ELR (cell line): ENCODE results near the gene IGSF3.
"Not testable (repeated sequence)": the region's sequence is repeated elsewhere in the genome, so short reads cannot be mapped to it uniquely, and the experiment has no call there.

Experiments used
- DNase-seq: peaks from one replicate; pipeline ENCODE4 v3.0.0-alpha.2; 2015; ENCODE audit warnings: low read depth

Gene IGSF3

DNA sequence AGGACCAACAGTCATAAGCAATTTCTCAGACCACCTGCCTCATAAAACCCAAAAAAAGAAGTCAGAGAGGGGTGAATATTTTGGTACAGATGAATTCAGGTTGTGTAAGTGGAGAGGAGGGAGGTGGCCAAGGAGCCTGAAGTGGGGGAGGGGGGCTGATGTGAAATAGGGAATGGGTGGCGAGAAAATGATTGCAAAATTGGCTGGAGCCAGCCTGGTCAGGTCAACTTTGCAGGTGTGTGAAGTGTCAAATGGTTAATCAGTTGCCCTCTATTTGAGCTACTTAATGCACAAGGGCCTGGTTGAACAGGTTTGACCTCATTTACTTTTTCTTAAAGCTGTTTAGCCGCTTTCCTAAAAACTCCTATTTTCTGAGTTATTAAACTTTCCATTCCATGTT, 38.1 kb downstream of the IGSF3 start:
- DNase-seq: not testable (repeated sequence)

DNA sequence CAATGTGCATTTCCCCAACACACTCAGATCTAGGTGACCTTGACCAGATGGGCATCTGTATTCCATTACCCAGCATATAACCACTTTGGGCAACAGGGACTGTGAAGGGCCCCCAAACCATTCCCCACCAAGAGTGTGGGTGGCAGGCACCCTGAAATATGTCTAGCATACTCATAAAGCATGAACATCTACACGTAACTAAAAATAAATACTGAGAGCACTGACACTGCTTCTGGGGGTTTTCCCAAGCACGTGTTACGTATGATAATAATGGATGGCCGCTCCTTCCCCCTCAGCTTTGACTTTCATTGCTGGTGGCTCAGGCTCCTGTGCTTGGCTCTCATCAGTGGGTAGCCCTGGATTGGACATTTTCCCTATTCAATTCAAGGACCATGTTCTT, 39.1 kb downstream of the IGSF3 start:
- no peak for DNase-seq

DNA sequence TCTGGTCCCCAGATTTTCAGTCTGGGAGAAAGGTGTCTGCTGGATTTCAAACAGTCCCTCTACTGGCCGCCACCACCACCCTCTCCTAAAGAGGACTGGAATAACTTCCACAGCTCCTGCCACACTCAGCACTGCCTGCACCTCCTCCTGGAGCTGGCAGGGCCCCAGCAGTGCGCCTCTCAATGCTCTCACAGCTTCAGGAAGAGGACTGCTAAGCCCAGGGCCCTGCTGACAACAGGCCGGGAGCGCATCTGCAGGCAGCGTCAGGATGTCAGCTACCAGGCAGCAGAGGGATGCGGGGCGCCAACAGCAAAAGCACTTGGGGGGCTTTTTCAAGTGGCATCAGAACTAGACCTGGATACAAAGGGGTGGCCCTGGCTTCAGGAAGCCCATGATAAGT, 40.2 kb downstream of the IGSF3 start:
- DNase-seq: not testable (repeated sequence)

DNA sequence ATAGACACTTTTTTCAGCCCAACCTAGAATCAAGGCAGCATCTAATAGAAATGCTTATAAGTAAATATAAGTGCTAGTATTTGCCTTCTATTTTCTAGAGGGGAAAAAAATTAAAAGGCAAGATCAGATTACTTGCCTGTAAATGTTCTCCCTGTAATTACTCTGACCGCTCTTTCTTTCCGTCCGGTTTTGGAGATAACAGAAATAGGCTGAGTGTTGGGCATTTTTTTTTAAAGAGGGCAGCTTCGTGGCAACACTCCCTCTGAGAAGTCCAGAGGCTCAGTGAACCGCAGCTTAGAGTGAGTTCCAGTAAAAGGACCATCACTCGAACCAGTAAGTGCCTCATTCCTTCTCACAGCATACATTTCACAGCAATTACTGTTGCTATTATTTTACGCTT, 40.6 kb downstream of the IGSF3 start:
- not testable (repeated sequence) for DNase-seq

DNA sequence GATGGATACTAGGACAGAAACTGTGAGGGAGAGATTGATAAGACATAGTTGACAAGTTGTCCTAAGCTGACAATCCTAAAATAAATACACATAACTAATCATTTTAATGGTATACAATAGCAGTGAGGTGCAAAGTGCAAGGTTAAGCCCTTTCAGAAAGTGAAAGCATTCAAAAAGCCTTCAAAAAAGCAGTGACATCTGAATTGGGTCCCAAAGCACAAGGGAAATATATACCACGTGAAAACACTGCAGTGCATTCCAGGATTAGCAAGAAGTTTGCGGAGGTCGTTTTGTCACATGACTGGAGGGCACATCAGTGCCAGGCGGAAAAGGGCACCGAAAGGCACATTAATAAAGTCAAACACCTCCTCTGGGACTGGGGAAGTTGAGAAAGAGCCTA, 42.4 kb downstream of the IGSF3 start:
- DNase-seq: not testable (repeated sequence)

DNA sequence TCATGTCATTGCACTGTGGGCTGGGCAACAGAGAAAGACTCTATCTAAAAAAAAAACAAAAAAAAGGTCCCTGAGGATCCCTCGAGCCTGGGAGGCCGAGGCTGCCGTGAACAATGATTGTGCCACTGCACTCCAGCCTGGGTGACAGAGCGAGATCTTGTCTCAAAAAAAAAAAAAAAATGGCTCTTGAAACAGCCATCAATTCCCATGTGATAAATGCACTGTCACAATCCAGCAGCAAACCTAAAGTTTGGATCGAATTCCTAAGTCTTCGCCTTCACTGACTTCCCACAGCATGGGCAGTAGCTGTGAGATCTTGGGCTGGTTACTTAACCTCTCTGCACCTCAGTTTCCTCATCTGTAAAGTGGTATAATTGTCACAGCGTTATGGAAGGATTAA, 43.5 kb downstream of the IGSF3 start:
- no peak for DNase-seq

DNA sequence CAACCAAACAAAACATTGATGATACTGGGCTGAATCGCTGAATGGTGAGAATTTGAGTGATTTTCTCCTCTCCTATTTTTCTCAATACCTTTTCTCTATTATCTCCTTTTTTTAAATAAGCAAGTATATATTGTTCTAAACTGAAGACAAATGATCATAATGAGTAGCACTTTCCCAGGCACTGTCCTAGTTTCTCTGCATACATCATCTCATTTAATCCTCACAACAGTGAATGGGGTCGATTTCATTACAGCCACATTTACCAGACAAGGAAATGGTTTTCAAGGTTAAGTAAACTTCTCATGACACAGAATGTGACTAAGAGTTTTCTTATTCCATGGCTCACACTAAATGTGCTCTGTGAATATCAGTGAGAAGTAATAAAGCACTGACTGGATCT, 45.0 kb downstream of the IGSF3 start:
- DNase-seq: not testable (repeated sequence)

DNA sequence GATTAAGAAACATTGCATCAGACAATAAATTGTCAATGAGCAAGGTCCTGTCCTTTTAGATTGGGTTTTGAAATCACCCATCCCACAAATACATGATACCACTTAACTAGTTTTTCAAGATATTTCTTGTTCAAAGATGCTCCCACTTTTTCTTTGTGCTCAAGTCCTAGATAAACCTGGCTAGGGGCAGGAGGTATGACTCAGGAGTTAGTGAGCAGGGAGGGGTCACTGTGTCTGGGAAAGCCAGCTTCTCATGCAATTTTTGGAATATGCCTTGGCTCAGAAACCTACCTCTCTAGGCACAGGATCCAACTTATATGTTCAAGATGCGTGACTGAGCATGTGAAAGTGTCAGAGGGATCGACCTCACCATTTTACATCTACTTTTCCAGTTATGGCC, 45.8 kb downstream of the IGSF3 start:
- DNase-seq: not testable (repeated sequence)

DNA sequence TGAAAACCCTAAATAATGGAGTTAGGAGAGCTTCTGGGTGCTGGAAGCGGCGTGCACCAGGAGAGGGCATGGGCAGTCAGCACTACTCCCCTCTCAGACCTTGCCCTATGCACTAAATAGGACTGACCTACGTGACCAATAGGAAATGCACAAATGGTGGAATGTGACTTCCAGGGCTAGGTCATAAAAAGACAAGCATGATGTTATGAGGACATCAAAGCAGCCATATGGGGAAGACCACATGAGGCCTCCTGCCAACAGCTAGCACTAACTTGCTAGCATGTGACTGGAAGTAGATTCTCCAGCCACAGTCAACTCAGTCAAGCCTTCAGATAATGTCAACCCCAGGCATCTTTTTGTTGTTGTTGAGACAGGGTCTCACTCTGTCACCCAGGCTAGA, 47.1 kb downstream of the IGSF3 start:
- DNase-seq: not testable (repeated sequence)

DNA sequence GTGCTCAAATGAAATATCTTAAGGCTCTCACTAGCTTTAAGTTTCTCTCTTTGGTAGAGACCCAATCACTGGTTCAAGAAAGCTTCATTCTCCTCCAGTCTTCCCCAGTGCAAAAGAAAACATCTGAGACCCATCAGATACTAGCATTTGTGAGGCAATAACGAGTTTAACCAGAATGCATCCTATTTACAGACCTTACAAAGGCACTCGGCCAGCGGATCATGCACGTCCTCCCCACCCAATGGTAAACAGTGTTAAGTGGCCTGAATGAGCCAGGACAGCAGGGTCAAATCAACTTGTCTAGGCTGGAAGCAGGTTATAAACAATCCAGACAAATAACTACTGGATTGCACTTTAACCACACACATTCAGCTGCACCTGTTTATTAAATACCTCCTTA, 48.4 kb downstream of the IGSF3 start:
- DNase-seq: not testable (repeated sequence)

DNA sequence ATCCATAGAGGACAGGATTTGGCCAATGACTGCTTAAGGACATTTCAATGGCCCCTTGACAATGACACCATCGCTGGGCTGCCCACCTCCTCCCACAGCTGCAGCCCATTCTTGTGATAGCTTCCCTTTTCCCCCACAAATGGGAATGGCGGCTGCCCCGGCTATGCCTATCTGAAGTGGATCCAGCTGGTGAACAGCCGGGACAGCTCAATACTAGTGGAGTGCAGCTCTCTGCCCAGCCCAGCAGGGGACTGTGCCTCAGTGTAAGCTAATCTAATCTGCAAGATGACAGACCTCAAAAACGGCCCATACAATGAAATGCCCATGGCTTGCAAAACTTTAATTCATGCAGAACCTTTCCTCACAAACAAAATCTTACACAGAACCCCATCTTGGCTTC, 49.7 kb downstream of the IGSF3 start:
- DNase-seq: not testable (repeated sequence)

DNA sequence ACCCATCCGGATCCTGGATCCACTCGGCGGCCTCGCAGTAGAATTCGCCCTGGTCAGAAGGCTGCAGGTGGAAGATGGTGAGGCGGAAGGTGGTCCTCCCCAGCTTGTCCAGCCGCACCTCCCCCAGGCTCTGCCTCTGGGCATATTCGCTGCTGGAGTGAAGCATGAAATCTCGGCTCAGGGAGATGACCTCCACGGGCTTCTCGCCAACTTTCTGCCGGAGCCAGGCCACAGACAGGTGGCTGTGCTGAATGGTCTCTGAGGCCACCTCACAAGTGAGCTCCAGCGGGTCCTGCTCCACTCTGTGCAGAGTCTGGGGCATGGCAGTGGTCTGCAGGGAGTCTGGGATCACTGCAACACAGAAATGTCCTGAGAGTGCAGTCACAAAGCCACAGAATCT, 53.7 kb downstream of the IGSF3 start:
- DNase-seq: not testable (repeated sequence)

DNA sequence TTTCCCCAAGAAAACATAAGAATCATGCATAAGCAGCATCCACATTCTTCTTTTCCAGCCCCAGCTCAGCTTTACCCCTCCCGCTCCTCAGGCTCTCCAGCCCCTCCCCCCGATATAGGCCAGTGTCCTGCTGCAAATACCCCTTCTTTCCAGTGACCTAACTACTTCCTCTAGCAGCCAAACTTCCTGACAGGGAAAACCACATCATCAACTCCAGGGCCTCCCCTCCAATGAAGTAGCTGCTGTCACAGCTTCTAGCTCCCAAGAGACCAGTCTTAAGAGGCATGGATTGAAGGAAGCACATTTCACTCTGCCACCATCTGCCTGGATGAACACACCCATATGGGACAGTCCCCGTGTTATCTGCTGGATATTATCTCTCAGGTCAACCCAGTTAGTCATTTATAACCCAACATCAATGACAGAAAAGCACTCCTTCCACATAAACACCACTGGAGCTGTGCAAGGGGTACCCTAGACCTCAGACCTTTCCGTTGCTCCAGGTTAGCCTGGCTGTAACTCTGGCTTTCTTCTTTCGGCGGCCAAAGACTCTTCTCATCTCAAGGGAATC, 57.6 kb downstream of the IGSF3 start:
- not testable (repeated sequence) for DNase-seq

DNA sequence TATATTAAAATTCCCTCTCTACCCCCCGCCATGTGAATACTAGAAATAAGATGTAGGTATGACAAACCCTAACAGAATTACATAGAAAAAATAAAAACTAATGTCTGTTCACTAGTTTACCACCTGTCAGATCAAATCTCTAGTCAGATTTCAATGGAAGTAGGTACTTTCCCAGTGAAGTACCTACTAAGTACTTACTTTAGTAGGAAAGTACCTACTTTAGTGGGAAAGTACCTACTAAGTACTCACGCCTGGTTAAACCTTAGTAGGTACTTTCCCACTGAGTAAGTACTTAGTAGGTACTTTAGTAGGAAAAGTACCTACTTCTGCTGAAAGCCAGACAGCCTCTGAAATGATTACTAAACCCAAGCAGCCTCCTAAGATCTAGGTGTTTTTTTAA, 58.7 kb downstream of the IGSF3 start:
- DNase-seq: not testable (repeated sequence)

DNA sequence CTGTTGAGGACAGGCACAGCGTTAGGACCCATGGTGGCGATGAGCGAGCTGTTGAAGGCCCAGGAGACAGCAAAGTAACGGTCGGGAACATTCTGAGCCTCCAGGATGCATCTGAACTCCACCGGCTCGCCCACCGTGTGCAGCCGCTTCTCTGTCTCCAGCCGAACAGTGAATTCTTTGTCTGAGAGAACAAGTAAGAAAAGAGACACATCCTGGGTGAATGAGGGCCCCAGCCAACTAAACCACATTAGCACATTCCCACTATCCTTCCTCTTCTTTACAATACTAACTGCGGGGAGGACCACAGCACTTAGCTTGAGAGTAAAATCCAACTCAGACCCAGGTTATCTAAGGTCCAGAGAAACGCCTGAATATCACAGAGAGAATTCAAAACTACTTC, 59.4 kb downstream of the IGSF3 start:
- DNase-seq: not testable (repeated sequence)

DNA sequence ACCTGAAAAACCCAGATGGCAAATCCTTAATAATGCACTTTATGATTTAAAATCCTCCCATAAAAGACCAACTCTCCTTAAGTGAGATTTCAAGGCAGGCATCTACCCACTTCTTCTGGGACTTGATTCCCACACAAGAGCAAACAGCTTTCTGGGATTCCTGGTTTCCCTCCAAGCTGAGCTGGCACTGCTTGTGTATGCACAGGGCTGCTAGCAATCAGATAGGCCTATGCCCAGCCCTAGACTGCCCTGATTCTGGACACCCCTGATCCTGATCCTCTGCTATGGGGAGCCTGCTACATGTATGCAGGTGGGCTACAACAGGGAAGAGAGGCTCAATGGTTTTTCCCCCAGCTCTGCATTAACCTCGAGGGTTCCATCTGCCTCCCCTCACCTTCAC, 60.1 kb downstream of the IGSF3 start:
- not testable (repeated sequence) for DNase-seq

DNA sequence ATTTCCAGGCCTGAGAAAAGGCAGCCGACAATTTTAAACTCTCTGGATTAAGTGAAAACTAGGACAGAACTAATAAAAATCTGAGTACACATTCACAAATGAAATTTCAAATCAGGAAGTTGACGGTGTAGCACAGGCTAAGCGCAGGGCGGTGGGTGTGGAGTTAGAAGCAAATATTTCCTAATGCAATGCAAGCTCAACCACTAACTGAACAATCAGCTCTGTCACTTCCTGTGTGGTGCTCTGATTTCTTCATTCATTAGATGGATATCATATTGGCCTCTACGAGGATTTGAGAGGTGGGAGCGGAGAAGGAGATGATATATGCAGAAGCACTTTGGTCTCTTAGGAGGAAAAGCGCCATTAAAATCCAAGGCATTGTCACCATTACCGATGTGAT, 61.5 kb downstream of the IGSF3 start:
- DNase-seq: peak; percentile 4

DNA sequence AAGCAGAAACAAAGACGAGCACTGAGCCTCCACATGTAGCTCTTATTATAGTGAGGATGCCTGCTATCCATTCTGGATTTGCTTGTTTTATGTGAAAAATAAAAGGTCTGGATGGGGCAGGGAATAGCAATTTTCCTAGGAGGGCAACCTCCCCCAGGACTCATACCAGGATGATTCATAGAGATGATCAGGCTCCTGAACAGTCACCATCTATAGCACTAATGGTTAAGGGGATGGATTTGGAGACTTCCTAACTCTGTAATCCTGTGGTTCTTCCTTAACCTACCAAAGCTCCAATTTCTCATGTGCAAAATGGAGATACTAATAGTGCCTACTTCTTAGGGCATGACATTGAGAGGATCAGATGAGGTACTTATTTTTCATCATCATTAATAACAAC, 62.2 kb downstream of the IGSF3 start:
- peak; percentile 27 for DNase-seq

DNA sequence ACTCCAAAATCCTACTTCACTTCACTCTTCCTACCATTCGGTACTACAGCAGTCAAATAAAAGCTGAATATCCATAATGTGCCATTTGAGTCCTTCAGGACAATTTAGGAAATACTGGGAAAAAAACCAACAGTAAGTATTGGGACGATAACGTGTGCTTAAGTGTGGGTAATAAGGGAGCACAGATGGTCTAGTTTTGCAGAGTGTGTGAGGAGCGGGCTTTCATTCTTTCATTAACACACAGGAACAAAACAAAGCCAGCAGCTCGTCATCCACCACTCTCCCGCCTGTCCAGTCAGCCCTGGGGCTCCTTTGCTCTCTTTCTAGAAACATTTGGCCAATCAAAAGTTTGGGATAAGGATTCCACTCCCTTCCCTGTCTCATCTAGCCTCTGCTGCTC, 63.1 kb downstream of the IGSF3 start:
- not testable (repeated sequence) for DNase-seq

DNA sequence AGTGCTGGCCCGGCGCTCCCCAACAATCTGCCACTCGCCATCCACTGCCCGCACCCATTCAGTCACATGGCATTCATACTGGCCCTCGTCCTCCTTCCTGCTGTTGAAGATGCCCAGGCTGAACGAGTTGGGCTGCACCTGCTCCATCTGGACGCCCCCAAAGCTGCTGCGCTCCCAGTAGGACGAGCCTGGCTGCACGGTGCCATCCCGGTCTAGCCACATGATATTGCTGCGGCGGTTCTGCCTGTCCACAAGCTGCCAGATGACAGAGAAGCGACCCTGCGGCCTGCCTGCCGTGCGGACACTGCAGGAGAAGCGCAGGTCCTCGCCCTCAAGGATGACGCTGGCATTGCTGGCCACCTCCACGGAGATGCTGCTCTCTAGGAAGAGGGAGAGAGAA, 63.9 kb downstream of the IGSF3 start:
- DNase-seq: not testable (repeated sequence)

DNA sequence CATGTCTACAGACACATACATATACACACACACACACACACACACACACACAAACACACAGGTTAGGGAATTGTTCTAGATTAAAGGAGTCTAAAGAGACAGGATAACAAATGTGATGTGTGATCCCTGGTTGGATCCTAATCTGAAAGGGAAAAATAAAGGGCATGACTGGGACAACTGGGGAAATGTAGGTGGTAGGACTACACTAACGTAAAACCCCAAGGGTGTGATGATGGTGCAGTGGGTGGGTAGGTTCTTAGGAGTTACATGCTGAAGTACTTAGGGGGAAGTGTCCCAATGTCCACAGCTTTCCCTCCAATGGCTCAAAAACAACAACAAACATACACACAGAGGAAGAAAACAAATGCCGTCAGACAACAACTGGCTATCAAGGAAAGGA, 68.2 kb downstream of the IGSF3 start:
- DNase-seq: not testable (repeated sequence)

DNA sequence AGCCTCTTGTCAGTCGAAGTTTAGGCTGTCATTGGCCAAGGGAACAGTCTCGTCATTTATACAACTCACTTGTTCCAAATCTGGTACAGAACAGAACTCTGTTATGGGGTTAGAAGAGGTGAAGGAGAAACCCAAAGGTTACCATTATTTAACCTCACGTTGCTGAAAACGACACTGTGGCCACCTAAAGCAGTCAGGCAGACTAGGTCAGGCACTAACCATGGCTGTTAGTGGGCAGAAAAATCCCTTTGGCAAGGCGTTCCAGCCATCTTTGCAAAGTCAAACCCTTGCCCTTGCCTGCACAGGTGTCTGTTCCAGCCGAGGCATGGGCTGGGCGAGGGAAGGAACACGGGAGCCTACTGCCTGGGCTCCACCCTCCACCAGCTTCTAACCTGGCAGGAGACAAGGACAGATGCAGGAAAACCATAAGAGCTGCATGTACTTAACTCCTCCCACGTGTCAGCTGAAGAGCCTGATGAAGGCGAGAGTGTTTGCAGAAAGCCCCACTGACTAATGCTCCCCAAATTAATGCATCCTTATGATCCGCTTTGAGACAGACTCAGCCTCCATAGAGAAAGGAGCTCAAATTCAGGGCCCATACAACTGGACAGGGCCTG, 69.0 kb downstream of the IGSF3 start:
- not testable (repeated sequence) for DNase-seq

DNA sequence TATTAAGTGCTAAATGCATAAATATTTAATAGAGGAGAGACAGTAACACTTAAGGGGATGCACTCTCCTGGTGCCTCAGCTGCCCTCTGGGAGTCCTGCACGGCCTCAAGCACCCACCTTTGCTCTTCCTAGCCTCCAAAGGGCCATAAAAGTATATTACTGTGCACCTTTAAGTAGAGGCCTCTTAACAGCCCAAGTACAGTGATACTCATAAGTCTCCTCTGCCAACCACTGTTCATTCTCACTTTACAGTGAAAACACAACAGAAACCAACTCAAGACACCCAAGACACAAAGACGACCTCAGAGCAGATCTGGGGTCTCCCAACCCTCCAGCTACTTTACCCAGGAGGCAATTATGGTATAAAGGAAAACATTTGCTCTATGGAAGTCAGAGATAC, 70.1 kb downstream of the IGSF3 start:
- not testable (repeated sequence) for DNase-seq

DNA sequence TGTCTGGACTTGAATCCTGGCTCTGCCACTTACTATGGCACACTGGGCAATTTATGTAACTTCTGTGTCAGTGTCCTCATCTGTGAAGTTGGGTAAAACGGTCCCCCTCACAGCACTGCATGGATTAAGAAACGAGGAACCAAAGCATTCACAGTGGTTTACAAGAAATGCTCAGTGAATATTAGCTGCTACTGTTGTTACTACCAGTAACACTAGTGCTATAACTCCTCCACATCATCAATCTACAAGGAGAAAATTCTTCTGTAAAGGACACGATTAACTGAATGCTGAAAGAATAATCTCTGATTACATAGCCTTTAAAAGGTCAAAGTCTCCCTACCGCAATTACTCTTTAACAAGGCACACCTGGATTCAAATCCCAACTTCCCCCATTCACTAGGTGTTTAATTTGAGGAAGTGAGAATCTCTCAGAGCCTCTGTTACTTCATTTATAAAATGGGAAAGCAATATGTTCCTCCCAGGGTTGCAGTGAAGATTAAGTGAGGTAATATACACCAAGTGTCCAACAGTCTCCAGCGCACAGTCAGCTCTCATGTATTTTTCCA, 70.7 kb downstream of the IGSF3 start:
- DNase-seq: not testable (repeated sequence)
